HG02840 (cell line): ENCODE data around the gene DLX1.
"Not testable (repeated sequence)": the region's sequence is repeated elsewhere in the genome, so short reads cannot be mapped to it uniquely, and the experiment has no call there.

Experiments
- ATAC-seq: cut with Tn5 transposase; IDR thresholded peaks from one replicate; pipeline ENCODE4 v1.9.1; 2021; ENCODE audit warnings: mild to moderate bottlenecking, moderate library complexity, moderate number of reproducible peaks; ENCODE audit not compliant: unreplicated experiment, low FRiP score

The DLX1 gene

GRCh38 chr2:172109256-172109987, 24.1 kb downstream of the DLX1 start:
- no peak for ATAC-seq

DNA sequence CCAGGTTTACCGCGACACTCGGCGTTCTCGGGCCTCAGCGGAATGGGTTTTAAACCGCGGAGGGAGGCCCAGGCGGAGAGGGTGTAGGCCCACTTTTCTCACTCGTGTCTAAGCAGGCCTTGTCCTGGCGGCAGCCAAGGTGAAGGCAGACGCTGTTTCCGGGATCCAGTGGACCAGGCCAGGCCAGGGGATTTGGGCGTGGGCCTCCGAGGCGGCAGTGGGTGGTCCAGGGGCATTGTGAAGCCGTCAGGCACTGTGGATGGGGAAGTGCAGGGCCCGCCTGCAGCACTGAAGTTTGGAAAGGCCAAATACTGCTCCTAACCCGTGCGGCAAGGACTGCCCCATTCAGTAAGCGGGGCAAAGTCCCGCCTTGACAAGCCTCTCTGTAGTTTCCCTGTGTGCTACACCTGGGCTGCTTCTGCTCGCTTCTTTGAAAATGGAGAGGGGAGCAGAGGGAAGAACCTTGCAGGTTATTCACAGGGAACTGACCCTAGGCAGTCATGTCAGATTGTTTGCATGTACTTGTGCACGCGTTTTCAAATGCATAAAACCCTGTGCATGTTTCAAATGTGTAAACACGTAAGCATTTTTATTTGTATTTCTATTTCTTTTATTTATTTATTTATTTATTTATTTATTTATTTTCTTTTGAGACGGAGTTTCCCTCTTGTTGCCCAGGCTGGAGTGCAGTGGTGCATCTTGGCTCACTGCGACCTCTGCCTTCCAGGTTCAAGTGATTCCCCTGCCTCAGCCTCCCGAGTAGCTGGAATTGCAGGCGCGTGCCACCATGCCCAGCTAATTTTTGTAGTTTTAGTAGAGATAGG, 24.9 kb downstream of the DLX1 start:
- ATAC-seq: no peak

- ATAC-seq: no peak
Measured at GRCh38 chr2:172113617-172114016, 28.3 kb downstream of the DLX1 start.

- not testable (repeated sequence) for ATAC-seq
Measured at GRCh38 chr2:172114176-172114575, 28.9 kb downstream of the DLX1 start.

DNA sequence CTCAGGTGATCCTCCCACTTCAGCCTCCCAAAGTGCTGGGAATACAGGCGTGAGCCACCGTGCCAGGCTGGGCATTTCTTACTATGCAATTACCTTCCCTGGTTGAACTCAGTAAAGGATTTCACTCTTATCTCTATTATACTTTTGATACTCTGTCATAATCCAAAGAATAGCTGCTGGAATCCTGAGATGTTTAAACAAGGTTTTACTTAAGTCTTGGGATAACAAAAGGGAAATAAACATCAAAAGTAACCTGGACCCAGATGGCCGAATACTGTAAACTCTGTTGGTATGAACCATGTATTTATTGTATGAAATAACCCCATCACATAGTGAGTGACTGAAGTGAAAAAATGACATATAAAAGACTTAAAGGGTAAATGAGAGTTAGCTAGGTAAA, 29.3 kb downstream of the DLX1 start:
- ATAC-seq: no peak

GRCh38 chr2:172116107-172116506, 30.8 kb downstream of the DLX1 start:
- no peak for ATAC-seq

GRCh38 chr2:172119089-172119488, 33.8 kb downstream of the DLX1 start:
- no peak for ATAC-seq

DNA sequence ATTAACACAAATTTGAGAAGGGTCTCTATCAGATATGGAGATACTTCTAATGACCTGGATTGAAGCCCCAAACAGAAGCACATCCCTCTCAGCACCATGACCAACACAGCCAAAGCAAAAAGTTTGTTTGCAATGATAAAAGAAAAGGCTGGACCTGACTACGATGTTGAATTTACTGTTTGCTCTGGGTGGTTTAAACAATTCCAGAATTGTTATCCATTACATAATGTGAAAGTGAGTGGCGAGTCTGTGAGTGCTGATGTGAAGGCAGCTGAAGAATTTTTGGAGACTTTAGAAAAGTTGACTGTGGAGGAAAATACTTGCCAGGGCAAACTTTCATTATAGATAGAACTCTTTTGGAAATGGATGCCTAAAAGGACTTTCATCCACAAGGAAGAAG, 34.8 kb downstream of the DLX1 start:
- no peak for ATAC-seq

GRCh38 chr2:172128484-172128883, 43.2 kb downstream of the DLX1 start:
- ATAC-seq: no peak

- ATAC-seq: no peak
Measured at GRCh38 chr2:172129404-172129803, 44.1 kb downstream of the DLX1 start.

GRCh38 chr2:172131713-172132555, 46.6 kb downstream of the DLX1 start:
- no peak for ATAC-seq

DNA sequence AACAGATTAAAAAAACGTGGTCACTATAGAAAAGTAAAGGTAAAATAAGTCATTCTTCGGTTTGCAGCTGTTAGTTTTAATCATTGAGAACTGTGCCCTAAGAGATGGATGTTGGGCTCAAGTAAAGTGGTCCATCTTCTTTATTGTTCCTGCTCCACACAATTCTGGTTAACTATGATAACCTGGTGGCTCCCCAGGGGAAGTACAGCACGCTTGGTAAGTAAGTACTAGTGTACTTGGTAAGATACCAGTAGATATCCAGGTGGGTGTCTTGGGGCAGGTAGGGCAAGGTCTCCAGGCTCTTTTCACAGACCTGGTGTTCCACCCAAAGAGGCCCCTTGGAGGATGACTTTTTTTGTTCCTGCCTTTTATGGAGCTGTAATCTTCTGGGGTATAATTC, 49.0 kb downstream of the DLX1 start:
- no peak for ATAC-seq

- ATAC-seq: no peak
Measured at GRCh38 chr2:172135446-172135845, 50.1 kb downstream of the DLX1 start.

DNA sequence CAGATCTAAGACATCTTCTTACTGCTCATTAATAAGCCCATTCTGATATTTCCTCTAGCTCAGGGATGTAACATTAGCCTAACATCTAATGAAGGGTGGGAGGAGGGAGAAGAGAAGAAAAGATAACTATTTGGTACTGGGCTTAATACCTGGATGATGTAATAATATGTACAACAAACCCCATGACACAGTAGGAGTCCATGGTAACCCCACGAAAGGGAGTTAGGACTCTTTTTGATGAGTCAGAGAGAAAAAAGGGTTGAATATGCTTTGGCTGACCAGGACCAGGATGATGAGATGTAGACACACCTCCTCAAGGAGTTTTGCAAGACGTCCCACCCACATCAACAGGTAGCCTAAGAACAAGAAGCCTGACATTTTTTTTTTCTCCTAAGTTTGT, 51.8 kb downstream of the DLX1 start:
- no peak for ATAC-seq

DNA sequence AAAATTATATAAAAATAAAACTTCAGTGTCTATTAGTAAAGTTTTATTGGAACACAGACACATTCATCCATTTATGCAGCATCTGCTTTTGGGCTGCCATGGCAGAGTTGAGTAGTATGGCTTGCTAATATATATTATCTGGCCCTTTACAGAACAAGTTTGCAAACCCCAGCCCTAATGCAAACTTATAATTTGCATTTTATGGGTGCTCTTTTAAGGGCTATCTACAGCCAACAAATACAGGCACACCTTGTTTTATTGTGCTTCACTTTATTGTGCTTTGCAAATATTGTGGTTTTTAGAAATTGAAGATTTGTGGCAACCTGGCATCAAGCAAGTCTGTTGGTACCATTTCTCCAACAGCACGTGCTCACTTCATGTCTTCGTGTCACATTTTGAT, 52.6 kb downstream of the DLX1 start:
- no peak for ATAC-seq

GRCh38 chr2:172138727-172139126, 53.4 kb downstream of the DLX1 start:
- ATAC-seq: not testable (repeated sequence)
